Right renal pelvis (tissue), 4 donors: ENCODE data around the gene ATG5. TPM values are rescaled to one million over a fixed set of nuclear protein-coding genes. Genes with fewer than 3 reads are reported as not detected.
"Not testable (repeated sequence)": the region's sequence is repeated elsewhere in the genome, so short reads cannot be mapped to it uniquely, and the experiment has no call there.

Experiments
- DNase-seq, 4 donors: peaks; one replicate each; pipeline ENCODE4 v3.0.0-alpha.2; 2013; ENCODE audit warnings: low read depth in 4 of 4, low spot score in 3 of 4, missing footprints in 1 of 4
- polyA plus RNA-seq, 4 donors: library from polyadenylated mRNA; unstranded; fragments of 120-200 nt; gene quantifications; one replicate each; pipeline ENCODE4 v1.2.1, GENCODE V29; 2013; ENCODE audit not compliant: insufficient read length in 4 of 4

Gene ATG5
- polyA plus RNA-seq, 4 donors = 47.8 to 58.7 (median 54.5) TPM

DNA sequence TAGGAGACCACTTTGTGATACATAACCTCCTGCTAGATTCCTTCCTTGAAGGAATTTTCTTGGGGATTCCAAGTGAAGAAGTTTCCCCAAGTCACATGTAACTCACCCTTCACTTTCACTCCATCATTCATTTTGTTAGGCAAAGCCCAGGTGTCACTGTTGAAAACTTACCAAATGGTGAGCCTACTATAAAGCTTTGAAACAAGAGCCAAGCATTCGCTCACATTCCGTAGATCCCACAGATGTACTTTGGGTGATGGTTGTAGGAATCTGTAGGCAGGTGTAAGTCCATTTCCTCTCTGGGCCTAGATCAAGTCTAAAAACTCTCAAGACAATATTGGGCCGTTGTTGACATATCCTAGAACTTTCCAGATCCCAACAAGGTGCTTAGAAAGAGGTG, 165.4 kb downstream of the ATG5 start:
- no peak for DNase-seq

DNA sequence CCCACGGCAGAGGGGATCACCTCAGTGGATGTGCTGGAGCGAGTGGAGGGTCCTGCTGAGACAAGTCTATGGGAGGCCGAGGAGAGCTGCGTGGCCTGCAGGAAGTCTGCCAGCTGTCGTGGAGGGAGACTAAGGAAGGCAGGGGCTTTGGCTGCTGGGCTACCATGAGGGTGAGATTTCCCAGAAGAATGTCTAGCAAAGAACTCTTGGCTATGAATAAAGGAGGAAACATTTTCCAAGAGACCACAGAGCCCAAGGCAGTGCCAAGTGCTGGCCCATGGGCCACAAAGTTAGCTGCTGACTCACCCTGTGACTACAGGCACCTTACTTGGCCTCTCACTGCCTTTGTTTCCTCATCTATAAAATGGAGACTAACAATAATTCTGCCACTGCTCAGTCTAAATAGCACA, 166.0 kb downstream of the ATG5 start:
- no peak for DNase-seq

DNA sequence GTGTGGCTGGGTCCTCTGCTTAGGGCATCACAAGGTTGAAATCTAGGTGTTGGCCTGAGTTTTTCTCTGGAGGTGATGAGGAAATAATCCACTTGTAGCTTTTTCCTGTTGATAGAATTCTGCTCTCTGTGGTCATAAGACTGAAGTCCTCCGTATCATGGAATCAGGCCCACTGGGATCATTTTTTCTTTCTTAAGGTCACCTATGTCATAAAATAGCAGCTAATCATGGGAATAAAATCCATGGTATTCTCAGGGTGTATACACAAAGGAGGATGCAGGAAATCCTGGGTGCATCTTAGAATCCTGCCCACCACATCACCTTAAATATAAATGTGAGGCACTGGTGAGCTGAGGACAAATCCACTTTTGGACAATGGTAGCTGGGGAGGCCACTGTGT, 166.7 kb downstream of the ATG5 start:
- DNase-seq = no peak

DNA sequence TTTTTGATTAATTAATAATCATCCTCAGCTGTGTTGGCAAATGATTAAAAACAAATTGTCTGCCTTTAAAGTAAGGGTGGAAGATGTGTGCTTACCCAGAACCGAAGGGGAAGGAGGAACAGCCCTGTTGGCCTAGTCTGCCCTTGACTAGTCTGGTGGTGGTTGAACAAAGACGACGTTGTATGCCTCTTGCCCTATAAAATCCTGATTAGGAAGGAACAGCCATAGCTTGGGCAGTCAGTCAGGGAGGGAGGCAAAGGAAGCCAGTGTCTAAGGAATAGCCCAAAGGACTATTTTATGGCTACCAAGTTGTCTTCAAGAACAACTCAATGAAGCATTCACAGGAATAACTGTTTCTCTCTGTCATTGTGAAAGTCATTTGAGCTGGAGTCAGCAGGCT, 168.7 kb downstream of the ATG5 start:
- peak in 1 of 4 donors; percentile 12 for DNase-seq

DNA sequence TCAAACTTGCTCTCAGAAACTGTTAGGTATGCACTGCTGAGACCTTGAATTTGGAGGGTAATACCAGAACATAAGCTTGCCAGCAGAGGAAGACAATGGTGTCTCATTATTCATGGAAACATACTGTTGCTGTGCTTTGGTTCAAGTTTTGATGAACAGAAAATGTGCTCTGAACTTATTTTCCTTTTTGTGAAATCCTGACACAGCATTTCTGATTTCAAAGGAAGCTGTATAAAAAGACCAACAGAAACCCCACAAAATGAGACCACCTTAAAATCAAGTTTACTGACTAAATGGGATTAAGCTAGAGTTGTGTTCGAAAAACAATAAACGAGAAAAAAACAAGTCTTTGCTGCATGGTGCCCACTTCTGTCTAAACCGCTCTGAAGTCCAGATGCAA, 169.1 kb downstream of the ATG5 start:
- no peak for DNase-seq

DNA sequence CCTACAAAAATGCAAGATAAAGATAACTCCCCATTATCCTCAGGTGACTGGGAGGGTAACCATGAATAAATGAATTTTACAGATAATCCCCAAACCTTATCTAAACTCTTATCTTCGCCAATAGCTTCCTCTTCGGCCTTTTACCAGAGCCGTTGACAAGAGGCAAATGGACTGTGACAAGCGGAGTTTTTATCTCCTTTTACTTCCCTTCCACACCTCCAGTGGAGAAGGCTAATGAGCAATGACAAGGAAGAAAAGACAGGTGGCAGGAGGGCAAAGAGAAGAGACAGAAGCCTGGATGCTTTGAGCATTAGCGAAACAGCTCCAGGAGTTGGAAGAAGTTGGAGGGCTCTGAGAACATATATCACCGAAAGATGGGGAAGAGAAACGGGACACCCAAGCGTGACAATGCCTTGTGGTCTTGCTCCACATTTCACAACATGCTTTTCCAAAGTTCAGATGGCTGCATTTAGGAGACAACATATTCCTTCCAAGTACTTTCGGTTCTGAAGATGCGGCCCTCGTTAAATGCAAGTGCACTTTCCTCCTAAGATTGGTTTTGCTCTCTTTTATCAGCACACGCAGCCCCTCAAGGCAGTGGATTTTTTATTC, 170.2 kb downstream of the ATG5 start:
- DNase-seq = no peak

DNA sequence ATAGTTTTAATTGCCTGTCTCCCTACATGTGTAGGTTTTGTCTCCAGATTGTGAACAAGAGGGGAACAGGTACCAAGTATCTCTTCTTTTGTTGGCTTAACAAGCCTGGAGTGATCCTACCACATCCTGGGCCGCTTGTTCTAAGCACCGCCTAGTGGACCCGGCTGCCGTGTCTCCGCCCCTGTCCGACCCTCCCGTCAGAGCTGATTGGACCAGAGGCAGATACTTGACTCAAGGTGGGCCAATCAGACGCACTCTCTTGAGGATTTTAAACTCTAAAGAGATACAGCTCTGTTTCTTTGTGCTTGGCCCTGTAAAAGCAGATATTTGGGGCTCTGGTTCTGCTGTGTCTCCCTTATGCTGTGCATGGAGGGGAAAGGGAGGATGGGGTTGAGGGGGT, 171.2 kb downstream of the ATG5 start:
- DNase-seq = no peak

DNA sequence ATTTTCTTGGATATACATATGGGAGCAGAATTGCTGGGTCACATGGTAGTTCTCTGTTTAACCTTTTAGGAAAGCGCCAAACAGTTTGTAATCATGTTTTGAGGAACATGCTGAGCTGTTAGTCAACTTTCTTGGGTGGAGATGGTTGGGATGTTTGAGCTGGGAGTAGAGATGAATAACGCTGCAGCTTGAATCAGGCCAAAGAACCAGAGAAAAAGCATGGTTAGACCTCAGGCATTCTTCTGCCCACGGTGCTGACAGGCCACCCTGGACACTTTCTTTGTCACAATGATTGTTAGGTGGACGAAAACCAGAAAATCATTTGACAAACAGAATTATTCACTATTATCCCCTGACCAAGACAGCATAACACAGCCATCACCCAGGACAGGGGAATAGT, 172.6 kb downstream of the ATG5 start:
- DNase-seq = no peak

DNA sequence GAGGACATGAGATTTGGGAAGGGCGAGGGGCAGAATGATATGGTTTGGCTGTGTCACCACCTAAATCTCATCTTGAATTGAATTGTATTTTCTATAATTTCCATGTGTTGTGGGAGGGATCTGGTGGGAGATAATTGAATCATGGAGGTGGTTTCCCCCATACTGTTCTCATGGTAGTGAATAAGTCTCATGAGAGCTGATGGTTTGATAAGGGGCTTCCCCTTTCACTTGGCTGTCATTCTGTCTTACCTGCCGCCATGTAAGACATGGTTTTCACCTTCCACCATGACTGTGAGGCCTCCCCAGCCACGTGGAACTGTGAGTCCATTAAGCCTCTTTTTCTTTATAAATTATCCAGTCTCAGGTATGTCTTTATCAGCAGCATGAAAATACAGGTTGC, 173.1 kb downstream of the ATG5 start:
- DNase-seq = not testable (repeated sequence)

DNA sequence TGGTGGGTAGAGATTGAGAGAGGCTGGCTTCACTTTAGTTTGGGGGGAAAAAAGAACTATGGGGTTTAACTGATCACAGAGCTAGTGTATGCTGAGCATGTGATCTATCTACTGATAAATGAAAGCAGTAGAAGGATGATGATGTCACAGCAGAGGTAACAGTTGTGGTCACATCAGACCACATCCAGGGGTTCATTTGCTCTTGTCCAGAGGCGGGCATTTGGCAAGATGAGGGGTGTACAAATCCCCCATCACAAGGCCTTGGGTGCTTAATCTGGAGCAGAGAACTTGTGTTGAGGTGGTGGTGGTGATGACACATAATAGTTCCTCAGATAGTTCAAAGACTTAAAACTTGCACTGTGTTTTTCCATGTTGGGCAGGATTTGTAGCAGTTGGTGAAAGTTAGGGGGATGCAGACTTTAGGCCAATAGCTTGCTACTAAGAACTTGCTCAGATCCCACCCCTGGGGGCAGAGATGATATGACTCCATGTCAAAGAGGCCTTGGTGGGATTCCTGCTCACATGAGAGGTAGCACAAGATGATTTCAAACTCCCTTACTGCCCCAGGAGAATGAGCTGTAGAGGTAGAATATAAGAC, 176.0 kb downstream of the ATG5 start:
- no peak for DNase-seq

DNA sequence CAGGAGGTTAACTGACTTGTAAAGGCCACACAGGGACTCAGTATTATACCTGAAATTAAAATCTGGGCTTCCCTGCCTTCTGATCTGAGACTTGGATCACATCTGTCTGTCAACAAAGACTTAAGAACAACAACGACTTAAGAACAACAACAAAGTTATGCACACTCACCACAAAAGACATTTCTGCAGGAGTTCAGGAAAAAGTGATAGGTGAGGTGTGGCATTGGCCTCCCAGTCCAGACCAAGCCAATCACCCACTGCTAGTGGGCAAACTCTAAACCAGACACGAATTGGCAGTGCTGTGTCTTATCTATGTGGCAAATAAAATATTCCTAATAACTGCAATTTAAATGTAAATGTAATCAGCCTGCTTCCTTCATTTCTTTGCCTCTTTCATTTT, 178.1 kb downstream of the ATG5 start:
- DNase-seq = no peak

DNA sequence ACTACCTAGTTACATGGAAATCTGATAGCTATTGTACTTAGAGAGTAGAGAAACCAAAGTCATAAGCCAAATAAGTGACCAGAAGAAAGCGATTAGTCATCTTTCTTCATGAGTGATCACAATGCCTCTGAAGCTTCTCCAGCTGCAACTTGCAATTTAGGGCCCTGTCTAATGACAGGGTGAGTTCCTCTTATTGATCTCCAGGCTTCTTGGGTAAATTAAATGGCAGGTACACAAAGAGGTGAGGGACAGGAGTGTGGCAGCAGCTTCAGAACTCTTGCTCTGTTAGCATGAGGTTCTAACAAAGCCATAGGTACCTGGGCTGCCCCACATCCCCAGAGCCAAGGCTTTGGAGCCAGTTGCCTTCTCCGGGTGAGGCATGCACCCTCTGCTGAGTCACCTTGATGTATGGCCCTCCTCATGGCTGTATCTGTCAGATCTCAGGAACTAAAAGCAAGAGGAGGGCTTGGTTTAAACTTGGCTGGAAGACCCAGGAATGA, 178.7 kb downstream of the ATG5 start:
- no peak for DNase-seq

DNA sequence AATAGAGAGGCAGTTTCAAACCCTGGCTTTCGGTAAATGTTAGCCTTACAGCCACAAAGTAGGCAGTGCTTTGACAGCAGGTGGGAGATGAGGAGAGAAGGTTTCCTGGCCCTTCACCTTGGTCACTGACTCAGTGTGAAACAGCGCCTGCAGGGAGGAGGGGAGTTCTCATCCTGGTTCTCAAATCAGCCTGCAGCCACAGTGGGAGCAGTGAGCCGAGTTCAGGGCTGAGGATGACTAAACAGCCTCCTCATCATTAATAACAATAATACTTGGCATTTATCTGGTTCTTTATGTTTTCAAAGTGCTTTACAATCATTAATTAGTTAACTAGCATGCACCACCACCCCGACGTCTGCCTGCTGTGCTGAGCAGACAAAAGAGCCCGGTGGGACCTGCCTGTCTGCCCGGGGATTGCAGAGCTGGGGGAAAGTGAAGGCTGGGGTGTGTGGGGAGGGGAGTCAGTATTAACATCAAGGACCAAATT, 179.8 kb downstream of the ATG5 start:
- no peak for DNase-seq

DNA sequence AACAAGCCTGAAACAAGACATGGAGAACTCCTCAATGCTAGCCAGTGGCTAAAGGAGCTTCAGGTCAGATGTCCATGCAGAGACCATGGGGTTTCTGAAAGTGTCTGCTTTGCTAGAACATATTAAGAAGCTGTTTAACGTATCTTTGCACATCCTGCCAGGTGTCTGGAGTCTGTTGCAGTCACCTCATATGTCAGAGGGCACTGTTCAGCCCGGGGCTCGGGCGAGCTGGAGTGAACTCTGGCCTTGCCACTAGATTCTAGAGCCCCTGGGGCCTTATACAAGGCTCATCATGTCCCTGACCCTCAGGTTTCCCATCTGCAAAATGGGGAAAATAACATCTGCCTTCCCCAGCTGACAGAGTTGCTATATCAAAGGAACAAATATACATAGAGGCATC, 180.4 kb downstream of the ATG5 start:
- DNase-seq = no peak

DNA sequence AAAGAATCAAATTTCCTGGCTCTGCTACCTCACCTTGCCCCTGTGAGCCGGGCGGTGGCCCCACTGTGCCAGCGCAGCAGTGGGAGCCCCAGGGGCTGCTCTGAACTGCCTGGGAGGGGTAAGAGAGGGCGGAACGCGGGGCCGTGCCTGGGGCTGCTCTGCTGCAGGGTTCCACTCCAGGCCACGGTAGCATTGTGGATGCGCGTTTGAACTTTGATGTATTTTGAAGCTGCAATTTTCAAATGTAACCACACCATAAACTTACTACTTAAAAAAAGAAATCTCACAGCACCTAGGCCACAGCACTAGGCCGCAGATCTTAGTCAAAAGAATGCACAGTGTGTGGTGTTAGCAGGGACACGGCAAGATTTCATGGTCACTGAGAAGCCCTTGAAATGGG, 181.9 kb downstream of the ATG5 start:
- DNase-seq = no peak

DNA sequence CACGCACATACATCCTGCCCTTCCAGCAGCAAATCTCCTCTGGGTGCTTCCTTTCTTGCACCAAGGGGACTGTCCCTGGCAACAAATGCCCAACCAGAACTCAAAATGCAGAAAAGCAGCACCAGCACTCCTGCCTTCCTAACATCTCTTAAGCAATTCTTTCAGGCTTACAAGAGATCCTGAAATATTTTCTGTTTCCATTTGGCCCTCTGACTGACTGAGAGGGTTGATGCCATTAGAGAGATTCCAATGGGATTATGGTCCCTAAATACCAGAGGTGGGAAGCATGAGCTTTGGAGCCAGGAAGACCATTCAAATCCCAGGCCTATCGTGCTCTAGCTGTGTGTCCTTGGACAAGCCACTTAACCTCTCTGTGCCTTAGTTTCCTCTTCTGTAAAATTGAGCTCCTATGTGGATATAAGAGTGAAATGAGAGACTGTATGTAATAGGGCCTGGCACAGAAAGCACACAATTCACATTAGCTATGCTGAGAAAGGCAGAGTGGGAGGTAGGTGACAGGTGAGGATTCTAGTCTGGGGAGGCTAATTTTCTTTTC, 182.6 kb downstream of the ATG5 start:
- no peak for DNase-seq

DNA sequence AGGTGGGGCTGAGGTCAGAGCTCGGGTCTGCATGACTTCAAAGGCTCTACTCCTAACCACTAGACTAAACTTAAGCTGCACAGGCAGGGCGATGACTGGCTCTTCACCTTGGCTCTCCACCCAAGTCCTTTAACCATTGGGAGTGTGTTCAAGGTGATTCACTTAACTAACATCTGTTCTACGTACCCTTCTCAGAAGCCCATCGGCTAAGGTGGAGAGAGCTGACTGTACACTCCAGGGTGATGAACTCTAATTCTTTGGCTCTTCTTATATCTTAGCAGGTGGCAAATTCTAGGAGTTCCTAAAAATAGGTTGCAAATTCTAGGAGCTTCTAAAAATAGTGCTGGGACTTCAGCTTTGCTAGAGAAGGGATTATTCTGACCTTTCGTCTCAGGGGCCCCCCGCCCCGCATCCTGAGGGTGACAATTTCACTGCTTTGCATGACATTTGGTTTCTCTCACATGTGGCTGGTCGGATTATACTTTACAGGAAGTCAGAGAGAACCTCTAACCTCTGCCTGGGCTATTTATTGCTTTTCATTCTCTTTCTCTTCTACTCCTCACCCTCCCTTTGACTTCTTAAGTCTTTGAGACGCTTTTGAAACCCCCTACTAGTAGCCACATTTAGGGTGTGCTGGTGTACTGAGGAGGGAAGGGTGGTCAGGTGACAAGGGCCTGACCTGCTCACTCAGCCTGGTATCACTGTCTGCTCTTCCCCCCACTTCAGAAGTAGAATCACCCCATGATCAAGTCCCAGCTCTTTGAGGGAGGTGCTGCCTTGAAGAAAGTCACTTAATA, 183.9 kb downstream of the ATG5 start:
- no peak for DNase-seq

DNA sequence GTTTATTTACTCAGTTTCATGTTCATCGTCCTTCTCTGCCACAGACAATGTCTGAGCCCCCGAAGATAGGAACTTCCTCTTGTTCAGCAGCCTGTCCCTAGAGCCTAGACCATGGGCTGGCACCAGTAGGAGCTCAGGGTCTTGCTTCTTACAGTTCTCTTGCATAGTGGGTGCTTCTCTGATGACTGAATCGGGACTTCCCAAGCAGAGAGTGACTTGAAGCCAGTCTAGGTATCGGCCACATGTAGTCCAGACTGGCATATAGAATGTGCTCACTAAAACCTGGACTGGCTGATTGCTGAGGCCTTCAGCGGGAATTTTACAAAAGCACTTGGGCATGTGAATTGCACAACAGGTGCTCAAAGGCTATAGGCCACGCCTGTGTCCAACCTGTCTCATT, 187.4 kb downstream of the ATG5 start:
- DNase-seq = no peak

DNA sequence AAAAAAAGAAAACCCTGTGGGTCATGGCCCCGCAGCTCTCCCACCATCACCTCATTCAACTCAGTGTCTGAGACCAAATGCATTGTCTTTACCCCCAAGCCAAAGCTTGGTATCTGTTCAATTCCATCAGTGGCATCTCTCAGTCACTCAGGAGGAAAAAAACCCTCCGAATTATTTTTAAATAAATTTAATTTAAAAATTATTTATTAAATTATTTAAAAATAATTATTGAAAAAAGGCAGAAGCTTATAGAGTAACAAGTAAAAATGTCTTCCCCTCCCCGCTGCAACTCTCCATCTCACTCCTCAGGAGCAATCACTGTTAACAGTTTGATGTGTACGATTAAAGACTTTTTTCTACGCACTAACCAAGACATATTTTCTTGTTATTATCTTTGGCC, 188.7 kb downstream of the ATG5 start:
- DNase-seq = no peak

DNA sequence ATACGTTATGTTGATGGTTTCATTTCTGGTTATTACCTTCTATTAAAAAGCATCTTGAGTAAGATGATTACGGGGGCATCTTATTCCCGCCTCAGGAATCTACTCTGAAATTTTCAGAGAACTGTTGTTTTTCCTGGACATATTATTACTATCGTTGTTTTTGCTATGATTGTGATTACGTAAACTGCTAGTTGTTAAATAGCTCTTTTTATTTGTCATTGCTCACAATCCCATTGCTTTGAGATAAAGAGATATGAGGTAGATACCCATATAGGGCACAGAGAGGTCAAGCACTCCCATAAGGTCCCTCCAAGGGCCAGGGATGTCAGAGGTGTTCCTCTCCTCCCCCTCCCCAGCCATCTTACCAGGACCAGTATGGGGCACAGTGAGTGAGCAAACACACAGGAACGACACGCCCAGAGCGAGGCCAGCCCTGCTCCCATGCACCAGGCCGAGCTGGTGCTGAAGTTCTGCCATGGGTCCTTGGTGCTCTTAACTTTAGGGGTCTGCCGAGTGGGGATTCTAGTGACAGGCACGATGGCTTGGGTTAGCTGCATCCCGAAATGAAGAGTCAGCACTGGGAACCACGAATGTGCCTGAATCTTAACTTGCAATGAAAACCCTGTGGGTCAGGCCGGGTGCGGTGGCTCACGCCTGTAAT, 189.5 kb downstream of the ATG5 start:
- no peak for DNase-seq
